Measurements from ENCODE around the gene ETFBKMT.

Gene ETFBKMT, protein sequence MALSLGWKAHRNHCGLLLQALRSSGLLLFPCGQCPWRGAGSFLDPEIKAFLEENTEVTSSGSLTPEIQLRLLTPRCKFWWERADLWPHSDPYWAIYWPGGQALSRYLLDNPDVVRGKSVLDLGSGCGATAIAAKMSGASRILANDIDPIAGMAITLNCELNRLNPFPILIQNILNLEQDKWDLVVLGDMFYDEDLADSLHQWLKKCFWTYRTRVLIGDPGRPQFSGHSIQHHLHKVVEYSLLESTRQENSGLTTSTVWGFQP

DNA sequence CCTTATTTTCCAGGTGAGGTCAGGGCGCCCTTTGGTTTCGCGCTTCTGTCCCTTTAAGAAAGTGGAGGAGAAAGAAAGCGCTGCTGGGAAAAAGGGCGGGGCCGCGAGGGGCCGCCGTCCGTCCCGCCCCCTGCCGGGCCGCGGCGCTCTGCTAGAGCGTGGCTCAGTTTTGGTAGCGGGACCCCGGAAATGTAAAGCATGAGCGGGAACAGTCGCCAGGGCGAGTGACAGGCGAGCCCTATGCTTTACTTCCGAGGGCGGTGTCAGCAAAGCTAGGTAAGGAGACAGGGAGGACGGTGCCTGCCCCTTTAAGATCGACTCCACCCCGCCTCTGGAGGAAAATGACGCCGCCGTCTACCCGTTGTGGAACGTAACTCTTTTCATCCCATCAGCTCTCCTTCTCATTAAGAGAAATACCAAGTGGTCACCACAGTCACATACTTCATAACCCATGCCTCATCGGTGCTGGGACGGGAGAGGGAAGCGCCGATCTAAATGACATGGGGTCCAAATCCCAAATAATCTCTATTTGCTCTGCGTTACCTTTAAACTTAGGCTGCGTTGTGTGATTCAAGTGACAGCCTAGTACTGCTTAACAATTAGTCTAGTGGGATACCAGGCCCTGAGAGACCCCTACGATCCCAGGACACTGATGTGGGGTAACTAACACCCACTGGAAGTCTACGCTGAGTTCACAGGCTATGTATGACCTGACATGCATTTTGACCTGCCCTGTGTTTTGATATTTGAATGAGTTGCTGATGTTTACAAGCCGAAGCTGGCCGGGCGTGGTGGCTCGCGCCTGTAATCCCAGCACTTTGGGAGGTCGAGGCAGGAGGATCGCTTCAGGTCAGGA, at the start of gene ETFBKMT:
ETFBKMT (plus strand) TSS at position 602 of the 856 bp plus-strand sequence. CDS start 2,266 bp downstream, outside the sequence.
- DNase-seq (ENCODE audit: low read depth) = peak; percentile 83

DNA sequence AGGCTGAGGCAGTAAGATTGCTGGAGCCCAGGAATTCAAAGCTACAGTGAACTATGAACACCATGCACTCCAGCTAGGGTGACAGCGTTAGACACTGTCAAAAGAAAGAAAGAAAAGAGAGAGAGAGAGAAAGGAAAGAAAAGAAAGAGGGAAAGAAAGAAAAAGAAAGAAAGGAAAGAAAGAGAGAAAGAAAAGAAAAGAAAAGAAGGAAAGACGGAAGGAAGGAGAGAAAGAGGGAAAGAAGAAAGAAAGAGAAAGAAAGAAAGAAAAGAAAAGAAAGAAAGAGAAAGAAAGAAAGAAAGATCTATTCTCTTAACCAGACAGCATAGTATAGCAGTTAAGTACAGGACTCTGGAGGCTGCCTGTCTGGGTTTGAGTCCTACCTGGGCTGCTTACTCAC, 46.7 kb upstream of the ETFBKMT start:
- DNase-seq (ENCODE audit: low read depth) = no peak

DNA sequence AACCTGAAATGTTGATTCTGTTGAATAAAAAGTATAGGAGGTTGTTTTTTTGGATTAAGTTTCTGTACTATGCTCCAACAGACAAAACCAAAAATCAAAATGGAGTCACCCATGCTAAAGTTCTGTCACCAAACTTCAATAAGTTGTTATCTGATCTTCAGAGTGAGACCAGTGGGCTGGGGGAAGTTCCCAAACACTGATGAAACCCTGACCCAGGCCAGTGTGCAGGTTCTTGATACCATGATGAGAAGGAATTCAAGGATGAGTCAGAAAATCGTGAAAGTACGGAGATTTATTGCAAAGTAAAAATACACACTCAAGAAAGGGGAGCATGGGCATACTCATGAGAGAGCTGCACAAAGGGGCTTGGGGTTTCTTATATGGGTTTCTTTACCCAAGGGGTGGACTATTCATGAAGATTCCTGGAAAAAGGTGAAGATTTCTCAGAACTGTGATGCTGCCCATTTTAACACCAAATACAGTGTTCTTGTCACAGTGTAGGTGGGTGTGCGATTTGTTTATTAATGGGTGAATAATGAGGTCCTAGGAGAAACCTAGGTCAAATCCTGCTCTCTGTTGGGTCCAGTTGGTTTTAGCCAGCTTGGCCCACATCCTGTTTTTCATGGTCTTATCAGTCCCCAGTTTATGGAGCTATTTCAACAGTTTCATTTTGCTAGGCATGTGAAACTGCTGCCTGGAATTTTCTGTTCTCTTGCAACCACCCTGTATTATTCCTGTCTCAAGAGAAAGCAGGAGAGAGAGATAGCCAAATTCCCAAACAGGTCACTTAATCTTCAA, 41.1 kb upstream of the ETFBKMT start:
- no peak for DNase-seq (ENCODE audit: low read depth)

GRCh38 chr12:31620311-31620710, 39.2 kb upstream of the ETFBKMT start:
- no peak for DNase-seq (ENCODE audit: low read depth)

- DNase-seq (ENCODE audit: low read depth) = no peak
Observed at GRCh38 chr12:31622038-31622437, 37.5 kb upstream of the ETFBKMT start.

GRCh38 chr12:31626270-31626995, 33.1 kb upstream of the ETFBKMT start:
- DNase-seq (ENCODE audit: low read depth) = no peak

GRCh38 chr12:31627456-31628054, 31.9 kb upstream of the ETFBKMT start:
- no peak for DNase-seq (ENCODE audit: low read depth)

DNA sequence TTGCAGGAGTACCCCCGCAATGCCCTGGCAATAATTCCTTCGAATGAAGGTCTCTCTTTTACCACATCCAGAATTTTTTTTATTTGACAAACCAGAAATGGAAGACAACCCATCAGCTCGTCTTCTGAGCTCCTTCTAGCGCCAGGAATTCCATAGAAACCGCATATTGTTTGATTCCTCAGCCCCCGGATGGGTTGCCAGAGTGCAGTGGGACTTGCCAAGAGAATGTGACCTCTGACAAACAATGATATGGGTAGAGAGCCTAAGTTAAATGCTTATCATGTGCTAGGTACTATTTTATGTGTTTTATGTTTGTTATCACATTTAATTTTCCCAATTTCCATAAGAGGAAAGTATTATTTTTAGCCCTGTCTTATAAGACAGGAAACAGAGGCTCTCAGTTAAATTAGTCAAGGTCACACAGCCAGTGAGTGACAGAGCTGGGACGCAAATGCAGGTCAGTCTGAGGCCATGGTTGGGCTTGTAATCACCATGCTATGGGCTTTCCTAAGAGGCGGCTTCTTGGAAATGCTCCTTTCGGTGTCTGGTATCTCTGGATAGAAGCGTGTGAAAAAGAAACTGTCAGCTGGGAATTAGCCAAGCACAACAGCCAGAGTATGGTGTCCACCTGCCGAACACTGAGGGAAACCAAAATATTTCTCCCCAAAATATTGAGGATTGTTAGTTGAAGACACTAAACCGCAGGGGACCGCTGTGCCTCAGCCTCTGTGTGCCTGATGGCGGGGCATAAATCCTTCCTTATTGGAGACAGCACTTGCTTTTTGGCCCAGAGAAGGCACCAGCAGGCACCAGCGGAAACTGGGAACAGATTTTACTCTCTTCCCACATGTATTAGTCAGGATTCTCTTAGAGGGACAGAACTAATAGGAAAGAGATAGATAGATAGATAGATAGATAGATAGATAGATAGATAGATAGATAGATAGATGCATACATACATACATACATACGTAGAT, 29.4 kb upstream of the ETFBKMT start:
- DNase-seq (ENCODE audit: low read depth) = no peak

GRCh38 chr12:31631023-31631724, 28.3 kb upstream of the ETFBKMT start:
- DNase-seq (ENCODE audit: low read depth) = no peak

DNA sequence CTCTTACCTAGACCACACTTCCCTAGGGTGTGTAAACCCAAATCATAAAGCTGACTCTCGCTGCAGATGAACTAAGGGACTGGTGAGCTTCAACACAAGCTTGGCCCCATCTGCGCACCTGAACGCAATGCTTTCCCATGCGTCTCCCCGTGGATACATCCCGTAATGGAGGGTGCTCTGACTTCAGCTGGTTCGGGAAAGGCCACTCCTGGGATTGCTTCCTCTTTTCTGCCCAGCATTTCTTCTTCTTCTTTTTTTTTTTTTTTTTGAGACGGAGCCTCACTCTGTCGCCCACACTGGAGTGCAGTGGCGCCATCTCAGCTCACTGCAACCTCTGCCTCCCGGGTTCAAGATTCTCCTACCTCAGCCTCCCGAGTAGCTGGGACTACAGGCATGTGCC, 27.7 kb upstream of the ETFBKMT start:
- no peak for DNase-seq (ENCODE audit: low read depth)

DNA sequence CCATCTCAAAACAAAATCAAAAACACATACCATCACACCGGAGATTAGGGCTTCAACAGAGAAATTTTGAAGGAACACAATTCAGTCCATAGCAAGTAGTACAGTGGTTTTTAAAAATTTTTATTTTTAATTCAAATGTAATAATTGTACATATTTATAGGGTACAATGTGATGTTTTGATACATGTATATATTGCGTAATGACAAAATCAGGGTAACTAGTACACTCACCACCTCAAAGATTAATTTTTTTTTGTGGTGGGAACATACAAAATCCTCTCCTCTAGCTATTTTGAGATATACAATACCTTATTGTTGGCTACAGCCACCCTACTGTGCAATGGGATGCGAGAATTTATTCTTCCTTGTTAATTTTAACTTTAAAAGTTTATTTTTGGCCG, 26.0 kb upstream of the ETFBKMT start:
- no peak for DNase-seq (ENCODE audit: low read depth)

DNA sequence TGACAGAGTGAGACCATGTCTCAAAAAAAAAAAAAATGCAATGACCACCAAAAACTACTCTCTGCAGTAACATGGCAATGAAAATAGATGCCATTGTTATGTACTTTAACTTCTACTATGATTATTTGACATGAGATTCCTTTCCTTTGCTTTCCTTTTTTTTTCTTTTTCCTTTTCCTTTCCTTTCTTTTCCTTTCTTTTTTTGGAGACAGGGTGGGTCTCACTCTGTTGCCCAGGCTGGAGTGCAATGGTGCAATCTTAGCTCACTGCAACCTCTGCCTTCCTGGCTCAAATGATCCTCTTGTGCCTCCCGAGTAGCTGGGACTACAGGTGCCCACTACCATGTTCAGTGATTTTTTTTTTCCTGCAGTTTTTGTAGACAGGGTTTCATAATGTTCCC, 24.9 kb upstream of the ETFBKMT start:
- DNase-seq (ENCODE audit: low read depth) = no peak

GRCh38 chr12:31641509-31642090, 17.9 kb upstream of the ETFBKMT start:
- no peak for DNase-seq (ENCODE audit: low read depth)

GRCh38 chr12:31644536-31644935, 15.0 kb upstream of the ETFBKMT start:
- DNase-seq (ENCODE audit: low read depth) = no peak

DNA sequence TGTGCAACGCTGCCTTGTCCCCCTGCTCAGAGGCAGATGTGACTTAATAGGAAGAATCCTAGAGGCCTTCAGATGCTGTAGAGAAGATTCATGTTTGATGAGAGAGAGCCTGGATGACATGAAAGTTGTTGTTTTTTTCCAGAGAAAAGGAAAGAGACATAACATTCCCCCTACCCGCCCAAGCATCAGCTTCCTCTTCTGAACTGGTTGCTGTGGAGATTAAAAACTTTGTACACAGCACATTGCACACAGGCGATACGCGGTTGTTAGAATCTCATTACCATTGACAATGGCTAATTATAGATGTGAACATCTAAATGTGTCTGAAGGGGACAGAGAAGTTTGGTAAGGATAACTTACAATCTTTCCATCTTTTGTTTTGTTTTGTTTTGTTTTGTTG, 13.6 kb upstream of the ETFBKMT start:
- no peak for DNase-seq (ENCODE audit: low read depth)

DNA sequence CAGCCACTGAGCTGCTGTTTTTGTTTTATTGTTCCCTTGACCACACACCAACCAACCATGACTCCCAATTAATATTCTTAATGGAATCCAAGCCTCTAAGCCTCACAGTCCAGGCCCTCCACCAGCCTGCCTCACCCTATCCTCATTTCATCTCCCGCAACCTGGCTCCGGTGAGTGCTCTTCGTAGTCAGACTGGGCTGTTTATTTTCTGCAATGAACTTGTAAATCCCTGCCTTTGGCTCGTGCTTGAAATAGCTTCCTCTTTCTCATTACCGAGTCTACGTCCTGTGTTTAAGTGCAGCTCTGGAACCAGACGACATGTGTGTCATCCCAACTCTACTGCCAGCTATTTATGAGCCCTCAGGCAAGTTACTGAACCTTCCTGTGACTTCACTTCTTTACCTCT, 12.4 kb upstream of the ETFBKMT start:
- no peak for DNase-seq (ENCODE audit: low read depth)

DNA sequence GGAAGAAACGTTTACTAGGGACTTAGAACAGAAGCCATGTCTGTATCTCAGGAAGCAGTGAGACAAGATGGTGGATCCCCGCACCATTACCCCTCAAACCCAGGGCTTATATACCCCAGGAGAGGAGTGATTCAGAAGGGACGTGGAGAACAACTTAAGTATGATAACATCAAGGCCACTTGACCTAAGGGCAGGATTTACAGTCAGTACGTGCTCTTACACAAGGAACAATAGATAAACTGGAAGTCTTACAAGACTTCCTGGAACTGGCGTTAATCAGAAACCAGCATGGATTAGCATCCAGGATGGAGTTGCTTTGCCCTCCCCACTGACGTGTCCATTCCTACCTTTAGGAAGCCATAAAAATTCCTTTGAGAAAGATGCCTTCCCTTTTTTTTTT, 8.6 kb upstream of the ETFBKMT start:
- no peak for DNase-seq (ENCODE audit: low read depth)

DNA sequence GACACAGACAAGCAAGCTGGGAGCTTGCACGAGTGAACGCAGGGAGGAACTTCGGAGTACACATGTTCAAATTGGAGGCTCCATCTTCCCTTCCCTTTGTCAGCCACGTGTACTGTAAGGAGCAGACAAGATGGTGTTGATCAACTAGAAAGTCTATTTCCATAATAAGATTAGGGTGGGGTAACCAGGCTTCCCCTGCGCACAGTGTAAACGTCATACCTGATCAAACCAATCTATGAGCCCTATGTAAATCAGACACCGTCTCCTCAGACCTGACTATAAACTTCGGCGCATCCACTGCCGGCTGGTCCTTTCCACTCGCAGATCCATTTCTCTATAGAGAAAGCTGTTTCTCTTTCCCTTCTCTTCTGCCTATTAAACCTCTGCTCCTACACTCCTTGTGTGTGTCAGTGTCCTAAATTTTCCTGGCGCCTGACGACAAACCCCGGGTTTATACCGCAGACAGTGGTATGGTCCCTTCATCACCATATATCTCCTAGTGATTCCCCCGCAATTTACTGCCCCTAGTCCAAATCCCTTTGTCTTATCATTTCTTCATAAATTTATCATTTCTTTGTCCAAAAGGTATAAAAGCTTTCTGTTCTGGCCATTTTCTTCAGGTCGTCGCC, 7.5 kb upstream of the ETFBKMT start:
- DNase-seq (ENCODE audit: low read depth) = no peak

GRCh38 chr12:31655208-31655607, 4.3 kb upstream of the ETFBKMT start:
- DNase-seq (ENCODE audit: low read depth) = no peak

Measured in stimulated activated CD8-positive, alpha-beta memory T cell treated with anti-CD3 and anti-CD28 coated beads, Interleukin-12 subunit alpha, Interleukin-12 subunit beta, amount 100 ng/mL, for 4 hours (primary cell).